Measurements from ENCODE around the gene NUDT2.
A peak's percentile ranks its signal among the peaks of the same experiment; 100 is the strongest.

The NUDT2 gene

GRCh38 chr9:34371886-34372466, 42.6 kb downstream of the NUDT2 start:
- no peak for DNase-seq

- no peak for DNase-seq
Measured at GRCh38 chr9:34372467-34373011, 43.2 kb downstream of the NUDT2 start.

GRCh38 chr9:34373749-34374148, 44.4 kb downstream of the NUDT2 start:
- DNase-seq = no peak

- DNase-seq = no peak
Measured at GRCh38 chr9:34374339-34374738, 45.0 kb downstream of the NUDT2 start.

- DNase-seq = no peak
Measured at GRCh38 chr9:34374905-34375552, 45.7 kb downstream of the NUDT2 start.

GRCh38 chr9:34375901-34376595, 46.7 kb downstream of the NUDT2 start:
- DNase-seq = no peak

- DNase-seq = peak; percentile 89
Measured at GRCh38 chr9:34376596-34377403, 47.4 kb downstream of the NUDT2 start, which contains the start of gene MYORG. TSS of gene MYORG (minus strand) at chr9:34376898. CDS start at chr9:34372943, 3,955 bp downstream.

GRCh38 chr9:34377404-34377746, 48.0 kb downstream of the NUDT2 start:
- no peak for DNase-seq

GRCh38 chr9:34378376-34379060, 49.1 kb downstream of the NUDT2 start:
- DNase-seq = no peak

- peak; percentile 65 for DNase-seq
Measured at GRCh38 chr9:34379334-34380033, 50.1 kb downstream of the NUDT2 start.

- no peak for DNase-seq
Measured at GRCh38 chr9:34380034-34380510, 50.7 kb downstream of the NUDT2 start.

GRCh38 chr9:34380511-34381315, 51.3 kb downstream of the NUDT2 start:
- peak; percentile 30 for DNase-seq

GRCh38 chr9:34381323-34381722, 52.0 kb downstream of the NUDT2 start:
- DNase-seq = no peak

- no peak for DNase-seq
Measured at GRCh38 chr9:34382054-34382453, 52.7 kb downstream of the NUDT2 start.

- no peak for DNase-seq
Measured at GRCh38 chr9:34382879-34383278, 53.5 kb downstream of the NUDT2 start.

- no peak for DNase-seq
Measured at GRCh38 chr9:34383904-34384303, 54.5 kb downstream of the NUDT2 start.

GRCh38 chr9:34384368-34385165, 55.2 kb downstream of the NUDT2 start:
- DNase-seq = no peak

- DNase-seq = no peak
Measured at GRCh38 chr9:34385561-34386230, 56.3 kb downstream of the NUDT2 start.

GRCh38 chr9:34386656-34387055, 57.3 kb downstream of the NUDT2 start:
- DNase-seq = no peak
